Natural killer cell (primary cell): ENCODE measurements around the gene MPV17. TPM values are rescaled to one million over a fixed set of nuclear protein-coding genes. Genes with fewer than 3 reads are reported as not detected.
"Not testable (repeated sequence)": the region's sequence is repeated elsewhere in the genome, so short reads cannot be mapped to it uniquely, and the experiment has no call there.

Source experiments
- ATAC-seq, 3 donors: fragments of 150-1000 bp in 2 of 3; fragments of 200-7000 bp in 1 of 3; cut with Tn5 transposase; 1 replicate in 1 of 3; 2 replicates in 2 of 3; pipeline ENCODE4 v1.10.0; 2021; ENCODE audit warnings: mild to moderate bottlenecking in 2 of 3, moderate library complexity in 2 of 3
- DNase-seq, 2 donors: peaks; one replicate each; pipeline versions ENCODE4 v3.0.0 to v3.0.0-alpha.2; 2013 to 2021; ENCODE audit warnings: mixed read lengths in 1 of 2
- H3K27ac ChIP-seq: one replicate; pipeline ENCODE4 v1.5.1; 2013; ENCODE audit warnings: mild to moderate bottlenecking, low read length
- H3K27me3 ChIP-seq: one replicate; pipeline ENCODE4 v1.6.1; 2013; ENCODE audit warnings: low read length; ENCODE audit not compliant: control insufficient read depth, insufficient read depth
- H3K36me3 ChIP-seq: one replicate; pipeline ENCODE4 v1.6.1; 2013; ENCODE audit warnings: low read length; ENCODE audit not compliant: control insufficient read depth, insufficient read depth
- H3K4me1 ChIP-seq: one replicate; pipeline ENCODE4 v1.6.1; 2013; ENCODE audit warnings: low read length; ENCODE audit not compliant: control insufficient read depth, insufficient read depth
- H3K4me3 ChIP-seq: one replicate; pipeline ENCODE4 v1.5.1; 2013; ENCODE audit warnings: low read length
- H3K9me3 ChIP-seq: one replicate; pipeline ENCODE4 v1.6.1; 2013; ENCODE audit warnings: low read length; ENCODE audit not compliant: control insufficient read depth, insufficient read depth
- H3K27ac Mint-ChIP-seq, 2 donors: one replicate each; pipeline ENCODE4 v1.8.0; 2022; ENCODE audit warnings: mild to moderate bottlenecking in 2 of 2, mixed read lengths in 2 of 2, moderate library complexity in 1 of 2
- H3K27me3 Mint-ChIP-seq, 2 donors: one replicate each; pipeline ENCODE4 v1.8.0; 2022; ENCODE audit warnings: low read depth in 2 of 2, mixed read lengths in 2 of 2
- H3K36me3 Mint-ChIP-seq: one replicate; pipeline ENCODE4 v1.8.0; 2022; ENCODE audit warnings: mixed read lengths
- H3K4me1 Mint-ChIP-seq, 2 donors: one replicate each; pipeline ENCODE4 v1.8.0; 2022; ENCODE audit warnings: mixed read lengths in 2 of 2
- H3K4me3 Mint-ChIP-seq: one replicate; pipeline ENCODE4 v1.8.0; 2022; ENCODE audit warnings: mild to moderate bottlenecking, moderate library complexity, mixed read lengths
- H3K9me3 Mint-ChIP-seq, 2 donors: one replicate each; pipeline ENCODE4 v1.8.0; 2022; ENCODE audit warnings: mixed read lengths in 2 of 2
- WGBS: methylation state at CpG from one replicate; pipeline ENCODE4 v1.1.7; 2013; ENCODE audit warnings: missing lambda C conversion rate; ENCODE audit not compliant: insufficient coverage; 5-methylcytosine and 5-hydroxymethylcytosine counted together
- intact Hi-C: fragments of 100-400 bp; cut with micrococcal nuclease; formaldehyde crosslinking; loops from one replicate; pipeline ENCODE4 v1.14.2; 2022
- total RNA-seq, 4 donors: library from RNA; stranded (reverse); fragments of 120-200 nt in 1 of 4; gene quantifications; one replicate each; pipeline versions ENCODE4 v1.2.3 to v1.2.4, GENCODE V29; 2013 to 2022
- TF ChIP-seq, protein P1 (sequence below): fragments of 200-600 bp; IDR thresholded peaks from one replicate; pipeline ENCODE4 v1.8.0; 2022; ENCODE audit warnings: antibody characterized with exemption

Gene MPV17
- total RNA-seq, 3 donors from 2014 or later (not counting 1 experiment from before 2014, with no cell fraction given), result 63.9 to 75.2 (median 64.8) TPM

DNA sequence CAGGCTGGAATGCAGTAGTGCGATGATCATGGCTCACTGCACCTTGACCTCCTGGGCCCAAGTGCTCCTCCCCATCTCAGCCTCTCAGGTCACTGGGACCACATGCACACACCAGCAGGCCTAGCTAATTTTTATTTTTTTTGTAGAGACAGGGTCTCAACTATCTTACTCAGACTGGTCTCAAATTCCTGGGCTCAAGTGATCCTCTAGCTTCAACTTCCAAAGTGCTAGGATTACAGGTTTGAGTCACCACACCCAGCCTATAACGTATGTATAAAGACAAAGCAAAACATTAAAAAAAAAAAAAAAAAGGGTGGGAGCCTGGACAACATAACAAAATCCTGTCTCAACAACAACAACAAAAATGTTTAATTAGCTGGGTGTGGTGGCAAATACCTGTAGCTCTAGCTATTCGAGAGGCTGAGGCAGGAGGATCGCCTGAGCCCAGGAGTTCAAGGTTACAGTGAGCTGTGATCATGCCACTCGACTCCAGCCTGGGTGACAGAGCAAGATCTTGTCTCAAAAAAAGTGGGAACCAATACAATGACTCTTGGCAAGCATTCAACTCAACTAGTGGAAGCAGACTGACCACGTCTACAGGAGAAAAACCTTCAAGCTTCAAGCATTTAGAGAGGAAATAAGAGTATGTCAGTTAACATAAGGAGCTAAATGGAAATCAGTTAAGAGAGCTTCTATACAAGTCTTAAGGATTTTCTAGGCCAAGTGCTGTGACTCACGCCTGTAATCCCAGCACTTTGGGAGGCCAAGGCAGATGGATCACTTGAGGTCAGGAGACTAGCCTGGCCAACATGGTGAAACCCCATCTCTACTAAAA, 31.1 kb upstream of the MPV17 start:
- intact Hi-C loops, result no loop called here
- H3K27ac ChIP-seq, result no peak overlapping the region
- H3K9me3 ChIP-seq, result no peaks in the 10 kb centered on the region
- Mint-ChIP-seq H3K27me3 (no peaks in the 10 kb centered on the region), H3K4me1 (peaks cover 44 to 48% of the 10 kb centered on the region in 2 donors), H3K27ac (peak overlapping the region in 1 of 2 donors; percentile 10), H3K9me3 (no peaks in the 10 kb centered on the region), H3K4me3 (peak overlapping the region; percentile 49), H3K36me3 (no peaks in the 10 kb centered on the region)
- ATAC-seq, result no peak
- TF ChIP-seq, protein P1, sequence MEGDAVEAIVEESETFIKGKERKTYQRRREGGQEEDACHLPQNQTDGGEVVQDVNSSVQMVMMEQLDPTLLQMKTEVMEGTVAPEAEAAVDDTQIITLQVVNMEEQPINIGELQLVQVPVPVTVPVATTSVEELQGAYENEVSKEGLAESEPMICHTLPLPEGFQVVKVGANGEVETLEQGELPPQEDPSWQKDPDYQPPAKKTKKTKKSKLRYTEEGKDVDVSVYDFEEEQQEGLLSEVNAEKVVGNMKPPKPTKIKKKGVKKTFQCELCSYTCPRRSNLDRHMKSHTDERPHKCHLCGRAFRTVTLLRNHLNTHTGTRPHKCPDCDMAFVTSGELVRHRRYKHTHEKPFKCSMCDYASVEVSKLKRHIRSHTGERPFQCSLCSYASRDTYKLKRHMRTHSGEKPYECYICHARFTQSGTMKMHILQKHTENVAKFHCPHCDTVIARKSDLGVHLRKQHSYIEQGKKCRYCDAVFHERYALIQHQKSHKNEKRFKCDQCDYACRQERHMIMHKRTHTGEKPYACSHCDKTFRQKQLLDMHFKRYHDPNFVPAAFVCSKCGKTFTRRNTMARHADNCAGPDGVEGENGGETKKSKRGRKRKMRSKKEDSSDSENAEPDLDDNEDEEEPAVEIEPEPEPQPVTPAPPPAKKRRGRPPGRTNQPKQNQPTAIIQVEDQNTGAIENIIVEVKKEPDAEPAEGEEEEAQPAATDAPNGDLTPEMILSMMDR, result no peak
- H3K36me3 ChIP-seq, result peaks cover 2% of the 10 kb centered on the region
- 85% methylated on average over 6 of the region's 7 CpGs for WGBS
- peaks cover 25% of the 10 kb centered on the region for H3K4me1 ChIP-seq
- no peak for DNase-seq
- H3K4me3 ChIP-seq, result no peak overlapping the region
- H3K27me3 ChIP-seq, result no peaks in the 10 kb centered on the region

- peaks cover 25% of the 10 kb centered on the region for H3K4me1 ChIP-seq
- H3K4me3 ChIP-seq, ATAC-seq, H3K36me3 ChIP-seq, H3K27ac ChIP-seq, H3K9me3 ChIP-seq, H3K27me3 ChIP-seq, DNase-seq, H3K27me3 Mint-ChIP-seq, intact Hi-C loops, H3K9me3 Mint-ChIP-seq, H3K36me3 Mint-ChIP-seq, H3K4me3 Mint-ChIP-seq: not testable (repeated sequence)
- 96% methylated on average over 5 of the region's 5 CpGs for WGBS
- H3K4me1 Mint-ChIP-seq, result peaks cover 42 to 47% of the 10 kb centered on the region in 2 donors
- peak overlapping the region in 1 of 2 donors; percentile 10 for H3K27ac Mint-ChIP-seq
These were observed 30.5 kb upstream of the MPV17 start for GRCh38 chr2:27353386-27353761.

- WGBS, result 77% methylated on average over 6 of the region's 6 CpGs
- no peak overlapping the region for H3K4me3 ChIP-seq
These were observed 29.1 kb upstream of the MPV17 start for GRCh38 chr2:27351802-27352598.

More at GRCh38 chr2:27351802-27352598, 29.1 kb upstream of the MPV17 start:
- no peak overlapping the region for H3K27ac ChIP-seq
- Mint-ChIP-seq H3K36me3 (no peaks in the 10 kb centered on the region), H3K27me3 (no peaks in the 10 kb centered on the region), H3K27ac (peak overlapping the region; percentile 9 to 41), H3K9me3 (no peaks in the 10 kb centered on the region), H3K4me1 (peaks cover 38 to 45% of the 10 kb centered on the region in 2 donors), H3K4me3 (no peak overlapping the region)
- no peaks in the 10 kb centered on the region for H3K27me3 ChIP-seq
- intact Hi-C loops, result no loop called here
- peaks cover 2% of the 10 kb centered on the region for H3K36me3 ChIP-seq
- ATAC-seq (no peak), DNase-seq (peak in 1 of 2 donors; percentile 38)
- H3K9me3 ChIP-seq, result no peaks in the 10 kb centered on the region
- TF ChIP-seq, protein P1, result no peak
- peaks cover 12% of the 10 kb centered on the region for H3K4me1 ChIP-seq
